HG03354 (cell line): ENCODE data around the gene CD93.

Experiments
- ATAC-seq: cut with Tn5 transposase; IDR thresholded peaks from one replicate; pipeline ENCODE4 v1.9.1; 2021; ENCODE audit warnings: mild to moderate bottlenecking; ENCODE audit not compliant: unreplicated experiment, poor library complexity, severe bottlenecking

Gene CD93, protein sequence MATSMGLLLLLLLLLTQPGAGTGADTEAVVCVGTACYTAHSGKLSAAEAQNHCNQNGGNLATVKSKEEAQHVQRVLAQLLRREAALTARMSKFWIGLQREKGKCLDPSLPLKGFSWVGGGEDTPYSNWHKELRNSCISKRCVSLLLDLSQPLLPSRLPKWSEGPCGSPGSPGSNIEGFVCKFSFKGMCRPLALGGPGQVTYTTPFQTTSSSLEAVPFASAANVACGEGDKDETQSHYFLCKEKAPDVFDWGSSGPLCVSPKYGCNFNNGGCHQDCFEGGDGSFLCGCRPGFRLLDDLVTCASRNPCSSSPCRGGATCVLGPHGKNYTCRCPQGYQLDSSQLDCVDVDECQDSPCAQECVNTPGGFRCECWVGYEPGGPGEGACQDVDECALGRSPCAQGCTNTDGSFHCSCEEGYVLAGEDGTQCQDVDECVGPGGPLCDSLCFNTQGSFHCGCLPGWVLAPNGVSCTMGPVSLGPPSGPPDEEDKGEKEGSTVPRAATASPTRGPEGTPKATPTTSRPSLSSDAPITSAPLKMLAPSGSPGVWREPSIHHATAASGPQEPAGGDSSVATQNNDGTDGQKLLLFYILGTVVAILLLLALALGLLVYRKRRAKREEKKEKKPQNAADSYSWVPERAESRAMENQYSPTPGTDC

DNA sequence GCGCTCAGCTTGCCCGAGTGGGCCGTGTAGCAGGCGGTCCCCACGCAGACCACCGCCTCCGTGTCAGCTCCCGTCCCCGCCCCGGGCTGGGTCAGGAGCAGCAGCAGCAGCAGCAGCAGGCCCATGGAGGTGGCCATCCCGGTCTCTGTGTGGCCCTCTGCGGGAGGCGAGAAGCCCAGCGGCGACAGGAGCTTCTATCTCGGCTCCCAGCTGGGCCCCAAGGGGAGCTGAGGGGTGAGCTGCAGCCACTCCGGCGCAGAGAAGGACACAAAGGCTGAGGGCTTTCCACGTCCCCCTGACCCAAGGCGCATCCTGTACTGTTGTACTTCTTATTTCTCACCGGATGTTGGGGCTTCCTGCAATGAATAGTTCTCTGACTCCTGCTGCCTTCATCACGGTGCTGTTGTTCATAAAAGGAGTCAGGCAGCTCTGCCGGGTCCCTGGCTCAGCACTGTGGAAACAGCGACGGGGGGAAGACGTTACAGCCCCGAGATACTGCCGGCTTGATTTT is at the start of gene CD93:
Gene CD93 (minus strand): TSS at position 269 of the 511 bp plus-strand sequence. CDS start 132 bp downstream, at position 137.
- peak; percentile 47 for ATAC-seq

DNA sequence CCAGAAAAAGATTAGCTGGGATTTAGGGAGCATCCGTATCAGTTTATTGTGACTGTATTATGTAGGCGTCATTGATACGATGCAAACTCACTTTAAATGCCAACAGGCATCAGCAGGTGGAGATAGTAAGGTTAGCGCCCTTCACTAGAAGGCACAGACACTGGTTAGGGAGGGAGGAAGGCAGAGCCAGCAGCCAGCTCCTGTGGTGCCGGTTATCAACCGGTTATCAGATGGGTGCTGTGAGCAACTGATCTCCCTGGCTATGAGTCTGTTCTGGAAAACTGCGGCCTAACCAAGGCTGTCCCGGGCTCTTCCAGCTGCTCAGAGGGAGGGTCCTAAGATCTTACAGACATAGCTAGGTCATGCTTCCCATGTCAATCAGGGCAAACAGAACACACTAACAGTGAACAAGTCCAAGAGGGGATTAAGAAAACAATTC is 47.5 kb upstream of the CD93 start:
- ATAC-seq, result no peak

DNA sequence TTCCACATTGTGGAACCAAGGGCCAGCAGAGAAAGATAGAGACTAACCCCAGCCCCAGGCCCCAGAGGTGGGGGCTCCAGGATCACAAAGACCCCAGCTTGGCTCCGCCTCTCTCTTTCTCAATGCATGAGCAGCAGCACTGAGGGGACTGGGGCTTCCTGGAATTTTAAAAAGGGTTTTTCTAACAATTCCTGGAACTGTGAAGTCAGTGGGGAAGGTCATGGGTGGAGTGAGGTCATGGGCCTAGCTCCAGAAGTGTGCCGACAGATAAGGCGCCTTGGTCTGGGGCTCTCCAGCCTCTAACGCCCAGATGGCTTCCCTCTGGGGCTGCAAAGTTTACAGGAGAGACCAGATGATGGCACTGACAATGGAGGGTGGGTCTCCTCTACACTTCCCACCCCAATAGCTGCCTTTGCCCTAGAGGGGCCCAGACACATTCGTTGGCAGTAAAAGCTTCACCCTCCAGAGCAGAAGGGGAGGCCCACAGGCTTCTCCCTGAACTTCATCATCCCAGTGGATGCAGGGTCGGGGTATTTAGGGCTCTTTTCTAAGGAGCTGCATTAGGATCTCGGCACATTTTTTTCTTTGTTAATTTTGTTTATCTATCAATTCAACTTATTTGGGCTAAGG is 46.9 kb upstream of the CD93 start:
- no peak for ATAC-seq

DNA sequence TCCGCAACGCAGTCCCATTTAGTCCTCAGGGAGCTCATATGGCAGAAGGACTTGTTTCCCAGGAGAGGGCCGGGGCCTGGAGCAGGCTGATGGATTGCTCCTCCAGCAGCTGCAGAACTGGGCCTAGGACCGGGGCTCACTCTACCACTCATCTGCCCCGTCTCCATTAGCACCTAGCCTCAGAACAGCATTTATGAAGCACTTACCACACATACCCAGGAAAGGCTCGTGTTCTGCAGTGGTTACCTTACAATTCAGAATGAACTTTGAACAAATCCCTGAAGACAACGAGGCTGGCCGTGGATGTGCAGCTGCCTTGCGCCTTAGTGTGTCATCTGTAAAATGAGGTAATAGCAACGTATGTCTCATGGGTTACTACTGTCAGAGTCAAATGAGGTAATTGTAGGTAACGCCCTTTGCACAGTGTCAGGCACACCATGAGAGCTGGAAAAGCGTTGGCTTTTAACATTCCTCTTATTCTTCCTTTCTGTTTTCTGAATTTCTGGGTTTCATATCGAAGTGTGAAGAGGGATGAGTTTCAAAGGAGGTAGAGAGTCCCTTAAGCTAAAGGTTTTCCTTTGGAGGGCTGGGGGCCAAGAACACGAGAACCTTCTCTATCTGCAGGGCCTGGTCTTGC is 46.3 kb upstream of the CD93 start:
- ATAC-seq, result no peak

DNA sequence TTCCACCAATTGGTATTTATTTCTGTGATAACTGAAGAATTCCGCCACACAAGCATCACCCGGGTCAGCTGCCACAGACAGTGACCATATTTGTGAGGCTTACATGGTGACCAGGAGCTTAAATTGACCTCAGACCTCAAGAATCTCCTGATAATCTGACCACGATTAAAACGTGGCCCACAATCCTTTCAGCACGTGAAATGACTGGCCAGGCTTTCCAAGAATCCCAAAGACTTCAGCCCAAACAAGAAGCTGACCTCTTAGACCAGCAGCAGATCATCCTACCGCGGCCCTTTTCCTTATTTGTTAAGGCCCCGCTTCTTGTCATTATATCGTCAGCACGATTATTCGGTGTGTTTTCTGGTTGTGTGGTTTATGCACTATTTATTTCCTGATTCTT is 45.6 kb upstream of the CD93 start:
- ATAC-seq, result no peak

DNA sequence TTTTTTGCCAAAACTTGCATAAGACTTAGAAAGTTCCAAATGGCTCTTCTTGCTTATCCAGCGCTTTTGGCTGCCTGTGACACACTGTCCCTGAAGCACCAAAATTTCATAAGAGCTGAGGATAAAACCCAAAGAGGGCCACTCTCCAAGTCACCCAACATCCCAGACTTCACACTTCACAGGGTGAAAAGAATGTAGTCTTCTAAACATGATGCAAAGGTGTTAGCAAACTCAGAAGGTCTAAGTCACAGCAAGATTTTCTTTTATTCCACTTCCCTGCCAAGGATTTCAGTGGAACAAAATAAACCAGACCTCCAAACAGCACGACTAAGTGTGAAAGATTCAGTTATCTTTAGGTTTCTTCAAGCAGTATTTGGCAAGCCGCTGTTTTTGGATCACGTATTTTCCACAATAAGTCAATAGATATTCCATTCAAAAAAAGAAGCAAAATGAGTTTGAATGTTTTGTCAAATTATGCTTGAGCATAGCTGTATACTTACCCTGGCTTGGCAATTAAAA is 44.6 kb upstream of the CD93 start:
- ATAC-seq, result no peak

DNA sequence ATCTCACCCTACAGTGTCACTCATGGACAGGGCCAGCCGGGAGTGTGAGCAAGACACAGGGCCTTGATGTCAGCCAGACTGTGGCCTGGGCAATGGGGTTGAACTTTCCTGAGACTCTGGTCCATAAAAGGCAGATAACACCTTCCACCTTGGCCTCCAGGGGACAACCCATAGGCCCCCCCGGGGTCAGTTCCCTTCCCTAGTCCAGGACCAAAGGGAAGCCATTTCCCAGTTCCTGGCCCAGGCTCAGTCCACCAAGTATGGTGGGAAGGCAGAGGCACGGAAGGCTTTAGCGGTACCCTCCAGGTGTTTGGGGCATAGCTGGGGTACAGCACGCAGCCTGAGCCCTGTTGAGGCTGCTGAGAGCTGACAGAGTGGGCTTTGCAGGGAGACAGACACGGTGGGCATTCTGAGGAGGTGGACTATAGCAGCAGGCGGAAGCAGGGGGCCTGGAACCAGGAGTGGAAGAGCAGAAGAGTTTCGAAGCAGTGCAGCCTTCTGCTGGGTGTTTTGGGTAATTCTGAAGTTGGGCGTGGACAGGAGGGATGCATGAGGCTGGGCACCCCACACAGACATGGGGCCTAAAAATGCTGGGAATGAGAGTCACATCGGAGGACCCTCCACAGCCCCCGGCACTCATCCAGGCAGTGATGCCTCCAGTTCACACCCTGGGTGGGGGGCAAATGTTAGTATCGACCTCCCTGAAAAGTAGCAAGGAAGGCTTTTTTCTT is 43.9 kb upstream of the CD93 start:
- no peak for ATAC-seq

DNA sequence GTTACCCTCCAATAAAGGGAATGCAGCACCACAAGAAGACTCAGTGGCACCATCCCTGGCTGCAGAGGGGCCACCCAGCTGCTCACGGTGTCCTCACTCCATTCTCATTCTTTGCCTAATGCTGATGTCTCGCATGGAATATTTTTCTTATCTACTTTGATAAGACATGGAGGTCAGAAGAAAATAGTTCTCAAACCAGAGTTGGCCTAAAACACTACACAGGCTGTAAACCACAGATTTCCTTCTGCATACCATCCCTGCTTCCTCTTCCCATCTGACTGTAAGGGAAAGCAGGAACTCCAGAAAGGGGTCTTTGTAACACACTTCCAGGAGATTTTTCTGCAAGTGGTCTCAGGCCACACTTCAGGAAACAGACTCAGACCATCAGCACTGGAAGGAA is 43.1 kb upstream of the CD93 start:
- no peak for ATAC-seq

DNA sequence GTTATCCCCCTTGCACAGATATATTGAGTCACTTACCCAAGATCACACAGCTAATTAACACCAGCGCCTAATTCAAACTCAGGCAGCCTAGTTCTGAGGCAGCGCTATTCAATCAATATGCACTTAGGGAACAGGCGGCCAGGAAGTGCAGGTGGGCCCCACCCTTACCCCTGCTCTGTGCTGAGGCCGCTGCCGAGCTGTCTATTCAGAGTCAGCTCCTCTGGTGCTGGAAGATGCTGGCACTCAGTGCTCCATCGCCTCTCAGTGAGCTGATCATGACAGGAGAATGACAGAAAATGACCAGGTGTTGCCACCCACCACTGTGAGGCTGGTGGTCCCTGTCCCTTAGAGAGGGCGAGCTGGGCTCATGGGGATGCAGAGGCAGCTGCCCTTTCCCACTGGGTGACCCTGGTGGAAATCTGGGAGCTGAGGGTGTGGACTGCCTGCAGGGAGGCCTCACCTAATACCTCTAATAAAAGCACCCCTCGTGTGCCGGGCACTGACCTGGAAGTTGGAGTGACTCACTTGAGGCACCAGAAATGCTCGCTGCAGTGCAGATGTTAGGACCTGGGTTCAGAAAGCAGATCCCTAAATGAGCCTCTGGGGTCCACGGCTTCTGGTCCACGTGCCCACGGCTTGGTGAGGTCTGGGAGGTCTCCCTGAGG is 42.5 kb upstream of the CD93 start:
- no peak for ATAC-seq

DNA sequence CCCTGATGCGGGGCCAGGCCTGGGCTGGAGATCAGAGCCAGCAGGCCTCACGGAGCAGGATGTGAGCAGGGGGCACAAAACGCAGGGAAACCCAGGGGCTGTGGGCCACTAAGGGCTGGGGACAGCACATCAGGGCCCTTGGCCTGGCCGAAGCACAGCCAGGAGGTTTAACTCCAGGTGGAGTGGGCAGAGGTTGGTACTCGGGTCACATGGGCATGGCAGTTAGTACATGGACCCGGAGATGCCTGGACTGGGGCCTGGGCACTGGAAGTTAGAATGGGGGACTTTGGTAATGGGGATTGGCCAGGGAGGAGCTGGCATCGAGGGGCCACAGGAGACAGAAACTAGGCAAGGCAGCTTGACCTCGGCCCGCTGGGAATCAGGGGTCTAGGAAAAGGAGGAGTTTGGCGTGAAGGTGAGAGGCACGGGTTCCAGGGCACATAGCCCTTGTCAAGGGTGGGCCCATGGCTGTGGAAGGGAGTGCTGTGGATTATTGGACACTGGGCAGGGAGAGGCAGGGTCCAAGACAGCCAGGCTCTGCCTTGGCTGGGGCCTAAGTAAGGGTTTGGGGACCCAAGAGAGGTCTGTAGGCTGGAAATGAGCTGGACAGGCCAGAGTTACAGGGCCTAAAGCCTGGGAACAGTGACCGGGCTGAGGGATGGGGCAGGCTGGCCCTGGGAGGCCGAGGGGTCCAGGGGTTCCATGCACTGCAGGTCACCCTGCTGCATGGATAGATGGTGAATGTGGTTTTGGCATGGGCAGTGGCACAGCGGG is 41.6 kb upstream of the CD93 start:
- no peak for ATAC-seq

DNA sequence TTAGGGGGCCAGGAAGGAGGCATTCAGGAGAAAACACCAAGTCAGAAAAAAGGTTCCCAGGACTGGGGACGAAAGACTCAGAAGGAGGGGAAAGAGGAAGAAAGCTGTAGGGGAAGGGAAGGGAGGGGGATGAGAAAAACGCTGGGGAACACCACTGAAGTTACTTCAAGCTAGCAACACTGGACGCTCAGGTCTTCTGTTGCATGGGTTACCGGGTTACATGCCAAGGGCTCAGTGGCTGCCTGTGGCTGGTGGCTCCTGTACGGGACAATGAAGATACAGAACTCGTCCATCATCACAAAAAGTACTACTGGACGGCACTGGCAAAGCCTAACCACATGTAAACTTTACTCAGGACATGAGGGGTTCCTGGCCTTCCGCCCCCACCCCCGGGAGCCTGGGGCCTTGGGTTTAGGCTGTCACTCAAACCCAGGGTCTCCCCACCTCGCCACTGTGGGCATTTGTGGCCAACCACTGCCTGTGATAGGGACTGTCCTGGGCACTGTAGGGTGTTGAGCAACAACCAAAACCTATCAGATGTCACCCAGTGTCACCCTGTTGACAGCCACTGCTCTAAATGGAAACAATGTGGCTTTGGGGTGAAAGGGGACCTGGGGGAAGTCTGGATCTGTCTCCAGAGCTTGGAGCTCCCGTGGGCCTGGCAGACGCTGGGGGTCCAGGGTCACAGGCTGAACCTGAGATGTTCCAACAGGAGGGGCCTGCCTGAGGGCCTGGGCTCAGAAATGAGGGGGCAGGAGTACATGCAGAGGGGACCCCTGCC is 40.3 kb upstream of the CD93 start:
- ATAC-seq, result no peak

DNA sequence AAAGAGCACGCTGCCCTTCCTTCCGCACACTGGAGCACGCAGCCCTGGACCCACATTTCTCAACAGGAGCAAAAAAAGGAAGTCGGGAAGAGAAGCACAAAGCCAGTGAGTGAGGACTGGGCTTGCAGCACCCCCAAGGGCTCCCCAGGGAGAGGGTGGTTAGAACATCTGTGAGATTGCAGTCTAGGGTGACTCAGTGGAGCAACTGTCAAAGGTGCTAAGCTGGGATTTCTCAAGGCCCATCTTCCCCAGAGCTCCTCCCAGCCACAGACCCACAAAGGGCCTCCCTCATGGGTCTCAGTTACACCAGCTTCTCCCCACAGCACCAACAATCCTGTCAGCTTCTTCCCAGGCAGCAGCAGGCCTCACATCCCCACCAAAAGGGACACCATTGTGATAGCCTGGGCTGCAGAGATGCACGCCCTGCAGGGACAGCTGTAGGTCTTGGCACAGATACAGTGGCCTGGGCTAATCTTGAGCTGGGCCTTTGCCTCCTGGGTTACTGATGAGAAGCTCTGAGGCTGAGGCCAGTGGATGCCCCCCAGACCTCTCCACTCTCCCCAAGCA is 39.6 kb upstream of the CD93 start:
- ATAC-seq, result no peak

DNA sequence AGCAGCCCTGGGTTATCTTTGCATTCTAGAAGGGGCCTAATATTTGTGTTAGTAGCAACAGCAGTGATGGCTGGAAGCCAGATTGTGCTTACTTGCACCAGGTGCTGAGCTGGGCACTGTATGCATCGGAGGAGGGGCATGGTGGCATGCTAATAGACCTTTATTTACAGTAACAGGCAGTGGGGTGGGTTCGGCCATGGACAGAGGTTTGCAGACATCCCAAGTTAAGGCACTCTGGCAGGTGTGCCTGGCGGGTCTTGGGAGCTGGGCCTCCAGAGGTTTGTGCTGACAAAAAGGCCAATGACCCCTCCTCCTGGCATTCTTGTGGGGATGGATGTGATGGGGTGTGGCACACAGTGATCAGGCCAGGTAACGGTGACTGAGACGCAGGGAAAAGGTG is 39.0 kb upstream of the CD93 start:
- ATAC-seq, result no peak

DNA sequence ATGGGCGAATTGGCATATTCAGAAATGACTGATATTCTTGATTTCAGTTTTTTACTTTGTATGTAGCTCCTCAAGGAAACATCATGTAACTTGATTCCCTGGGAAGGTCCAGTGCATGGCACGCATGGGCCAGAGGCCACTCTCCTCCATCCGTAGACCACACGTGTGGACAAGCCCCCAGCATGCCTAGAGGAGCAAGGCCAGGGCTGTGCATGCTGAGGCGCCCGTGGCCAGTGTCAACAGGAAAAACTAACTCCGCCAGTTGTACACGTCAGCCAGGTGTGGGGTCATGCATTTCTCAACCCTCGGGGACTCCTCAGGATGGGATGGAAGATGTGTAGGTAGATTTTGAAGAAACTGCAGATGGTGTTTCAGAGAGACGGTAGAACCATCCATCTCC is 37.8 kb upstream of the CD93 start:
- no peak for ATAC-seq

DNA sequence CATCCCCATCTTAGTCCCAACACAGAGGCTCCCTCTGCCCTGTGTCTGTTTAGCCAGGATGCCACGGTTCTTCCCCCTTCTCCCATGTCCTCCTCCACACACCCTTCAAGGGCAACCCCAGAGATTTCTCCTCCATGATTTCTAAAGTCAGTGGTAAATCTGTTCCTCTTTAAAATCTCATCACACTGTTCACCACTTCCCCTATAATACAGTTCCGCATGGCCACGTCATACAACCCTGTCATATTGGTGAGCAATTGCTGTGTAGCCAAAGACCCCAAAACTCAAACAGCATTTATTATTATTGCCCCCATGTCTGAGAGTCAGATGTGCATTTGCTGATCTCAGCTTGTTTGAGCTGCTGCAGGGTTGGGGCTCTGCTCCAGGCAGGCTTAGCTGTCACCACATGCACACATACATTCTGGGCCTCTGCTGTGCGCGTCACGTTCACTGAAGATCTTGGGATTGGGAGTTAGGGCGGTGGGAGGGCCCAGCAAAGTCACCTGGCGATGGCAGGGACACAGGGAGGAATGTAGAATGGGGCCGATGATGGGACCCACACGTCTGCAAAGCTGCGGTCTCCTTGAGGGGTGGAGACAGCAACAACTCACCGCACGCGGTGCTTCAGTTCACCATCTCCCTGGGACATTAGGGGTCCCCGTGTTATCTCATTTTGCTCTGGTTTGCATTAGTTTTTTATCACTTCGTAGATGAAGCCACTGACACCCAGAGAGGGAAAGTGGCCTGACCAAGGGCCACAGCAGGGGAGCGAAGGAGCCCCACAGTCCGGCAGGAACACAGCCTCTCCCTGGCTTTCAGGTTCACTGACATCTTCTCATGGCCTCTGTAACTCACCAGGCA is 36.9 kb upstream of the CD93 start:
- no peak for ATAC-seq

DNA sequence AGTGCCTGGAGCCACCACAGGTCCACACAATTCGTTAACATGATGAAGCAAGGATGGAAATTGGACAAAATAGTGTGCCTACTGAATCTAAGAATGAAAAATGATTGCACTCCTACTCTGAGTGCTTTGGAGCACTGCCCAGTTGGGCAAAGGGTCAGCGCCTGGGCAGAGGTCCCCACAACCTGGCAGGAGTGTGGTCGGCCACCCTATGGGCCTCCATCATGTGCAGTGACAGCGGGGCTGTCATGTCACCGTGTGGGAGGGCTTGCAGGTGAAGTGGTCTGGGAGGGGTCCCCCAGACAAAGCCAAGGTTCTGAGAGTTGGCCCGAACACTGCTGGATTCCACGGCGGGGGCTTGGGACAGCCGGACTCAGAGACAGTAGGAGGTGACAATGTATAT is 36.2 kb upstream of the CD93 start:
- no peak for ATAC-seq
